Keratinocyte (primary cell): ENCODE data around the gene CDK15.

Experiments used
- EZH2 ChIP-seq: IDR thresholded peaks from one replicate; pipeline ENCODE4 v1.6.1; 2012; ENCODE audit warnings: inconsistent platforms, mild to moderate bottlenecking, low read length, moderate library complexity
- TF ChIP-seq, protein P1 (sequence below), 3 experiments: IDR thresholded peaks in 1 of 3; conservative IDR thresholded peaks in 1 of 3; optimal IDR thresholded peaks in 1 of 3; 2 replicates in 2 of 3; 3 replicates in 1 of 3; pipeline versions ENCODE3 to v1.5.1; 2011; ENCODE audit warnings: low read length in 3 of 3, mild to moderate bottlenecking in 3 of 3, moderate library complexity in 2 of 3, control low read depth in 1 of 3, inconsistent platforms in 1 of 3; ENCODE audit not compliant: insufficient read depth in 2 of 3; ENCODE audit errors: extremely low read depth in 1 of 3

DNA sequence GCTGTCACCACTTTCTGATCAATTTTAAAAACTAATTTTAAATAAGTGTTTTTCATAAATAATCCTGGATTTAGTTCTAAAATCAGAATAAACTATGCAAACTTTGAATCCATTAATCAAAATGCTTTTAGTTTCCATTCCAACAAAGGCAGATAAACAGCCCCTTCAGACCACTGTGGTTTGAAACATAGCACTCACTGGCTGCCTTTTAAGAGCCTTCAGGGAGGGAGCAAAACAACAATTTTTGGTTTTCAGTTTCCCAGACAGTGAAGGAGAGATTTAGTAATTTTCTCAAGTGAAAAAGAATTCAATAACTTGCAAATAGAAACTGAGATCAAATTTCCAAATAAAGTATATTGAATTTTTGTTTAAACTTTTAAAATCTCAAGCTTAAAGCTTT is 46.1 kb downstream of the CDK15 start:
- TF ChIP-seq, protein P1, sequence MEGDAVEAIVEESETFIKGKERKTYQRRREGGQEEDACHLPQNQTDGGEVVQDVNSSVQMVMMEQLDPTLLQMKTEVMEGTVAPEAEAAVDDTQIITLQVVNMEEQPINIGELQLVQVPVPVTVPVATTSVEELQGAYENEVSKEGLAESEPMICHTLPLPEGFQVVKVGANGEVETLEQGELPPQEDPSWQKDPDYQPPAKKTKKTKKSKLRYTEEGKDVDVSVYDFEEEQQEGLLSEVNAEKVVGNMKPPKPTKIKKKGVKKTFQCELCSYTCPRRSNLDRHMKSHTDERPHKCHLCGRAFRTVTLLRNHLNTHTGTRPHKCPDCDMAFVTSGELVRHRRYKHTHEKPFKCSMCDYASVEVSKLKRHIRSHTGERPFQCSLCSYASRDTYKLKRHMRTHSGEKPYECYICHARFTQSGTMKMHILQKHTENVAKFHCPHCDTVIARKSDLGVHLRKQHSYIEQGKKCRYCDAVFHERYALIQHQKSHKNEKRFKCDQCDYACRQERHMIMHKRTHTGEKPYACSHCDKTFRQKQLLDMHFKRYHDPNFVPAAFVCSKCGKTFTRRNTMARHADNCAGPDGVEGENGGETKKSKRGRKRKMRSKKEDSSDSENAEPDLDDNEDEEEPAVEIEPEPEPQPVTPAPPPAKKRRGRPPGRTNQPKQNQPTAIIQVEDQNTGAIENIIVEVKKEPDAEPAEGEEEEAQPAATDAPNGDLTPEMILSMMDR (optimal IDR thresholded peaks at IDR 0.05 in 1 of 3, IDR thresholded peaks at IDR 0.05 in 1 of 3, conservative IDR thresholded peaks at IDR 0.05 in 1 of 3; ENCODE audit: extremely low read depth in 1 of 3, insufficient read depth in 2 of 3, low read length in 3 of 3): no peak
- TF ChIP-seq EZH2: no peak
